IMR-90 (cell line): ENCODE data around the gene LRRC52. TPM values are rescaled to one million over a fixed set of nuclear protein-coding genes. Genes with fewer than 3 reads are reported as not detected.

ENCODE experiments used
- ATAC-seq: fragments of 200-7000 bp; cut with Tn5 transposase; 2 replicates; pipeline ENCODE4 v1.9.1; 2020; ENCODE audit warnings: low read depth, mild to moderate bottlenecking, moderate library complexity
- BruUV-seq: library from RNA; stranded (reverse); fragments of 400-500 nt; replicated peaks from 2 replicates; lab custom pipeline; 2021; lab: Mats Ljungman, UMichigan
- CTCF ChIA-PET: fragments of 300-600 bp; formaldehyde crosslinking; extraction: SDS; loops from one replicate; lab custom pipeline; 2021; ENCODE audit warnings: antibody characterized with exemption; lab: Yijun Ruan, JAX
- POLR2A ChIA-PET: fragments of 300-600 bp; sonication (Branson Sonifier 250); formaldehyde crosslinking; loops from one replicate; lab custom pipeline; 2022; ENCODE audit warnings: antibody characterized with exemption; ENCODE audit not compliant: unreplicated experiment; lab: Charles Lee
- DNase-seq: peaks from one replicate; pipeline ENCODE4 v3.0.0; 2013
- H2AFZ ChIP-seq: replicated peaks from 2 replicates; pipeline ENCODE3; 2013; ENCODE audit warnings: low read length, mild to moderate bottlenecking; ENCODE audit not compliant: poor library complexity
- H2AK5ac ChIP-seq: 2 replicates; pipeline ENCODE4 v1.6.1; 2013; ENCODE audit warnings: low read depth, low read length, inconsistent platforms
- H2AK9ac ChIP-seq: replicated peaks from 2 replicates; pipeline ENCODE3; 2013; ENCODE audit warnings: mild to moderate bottlenecking, low read depth, low read length, moderate library complexity; ENCODE audit not compliant: poor library complexity
- H2BK120ac ChIP-seq: 2 replicates; pipeline ENCODE4 v1.6.1; 2013; ENCODE audit warnings: low read depth, low read length, inconsistent platforms
- H2BK15ac ChIP-seq: 3 replicates; pipeline ENCODE4 v1.6.1; 2013; ENCODE audit warnings: low read depth, low read length, inconsistent platforms
- H2BK20ac ChIP-seq: 2 replicates; pipeline ENCODE4 v1.6.1; 2013; ENCODE audit warnings: low read depth, mild to moderate bottlenecking, inconsistent platforms, low read length, moderate library complexity
- H2BK5ac ChIP-seq: 2 replicates; pipeline ENCODE4 v1.6.1; 2013; ENCODE audit warnings: mild to moderate bottlenecking, low read depth, low read length, inconsistent platforms; ENCODE audit not compliant: poor library complexity, severe bottlenecking
- H3K14ac ChIP-seq: replicated peaks from 2 replicates; pipeline ENCODE4 v1.6.1; 2013; ENCODE audit warnings: low read depth, low read length, inconsistent platforms
- H3K18ac ChIP-seq: 2 replicates; pipeline ENCODE4 v1.6.1; 2013; ENCODE audit warnings: low read depth, low read length, control low read depth
- H3K23ac ChIP-seq: 2 replicates; pipeline ENCODE4 v1.6.1; 2013; ENCODE audit warnings: low read depth, low read length, inconsistent platforms
- H3K27ac ChIP-seq: 2 replicates; pipeline ENCODE4 v1.5.1; 2013; ENCODE audit warnings: mild to moderate bottlenecking, control low read depth, low read length; ENCODE audit not compliant: insufficient read depth
- H3K27me3 ChIP-seq: 2 replicates; pipeline ENCODE4 v1.6.1; 2013; ENCODE audit warnings: low read length; ENCODE audit not compliant: control insufficient read depth, insufficient read depth
- H3K36me3 ChIP-seq: 2 replicates; pipeline ENCODE4 v1.6.1; 2013; ENCODE audit warnings: low read length, mixed read lengths; ENCODE audit not compliant: control insufficient read depth, insufficient read depth
- H3K4ac ChIP-seq: 2 replicates; pipeline ENCODE4 v1.6.1; 2013; ENCODE audit warnings: low read depth, low read length, inconsistent platforms
- H3K4me1 ChIP-seq: 2 replicates; pipeline ENCODE4 v1.6.1; 2013; ENCODE audit warnings: low read length, mixed read lengths; ENCODE audit not compliant: control insufficient read depth, insufficient read depth
- H3K4me2 ChIP-seq: 2 replicates; pipeline ENCODE4 v1.6.1; 2013; ENCODE audit warnings: low read depth, mild to moderate bottlenecking, control low read depth, low read length, moderate library complexity
- H3K4me3 ChIP-seq: 2 replicates; pipeline ENCODE4 v1.5.1; 2013; ENCODE audit warnings: low read depth, mild to moderate bottlenecking, control low read depth, low read length, moderate library complexity; ENCODE audit not compliant: insufficient read depth
- H3K56ac ChIP-seq: 2 replicates; pipeline ENCODE4 v1.6.1; 2013; ENCODE audit warnings: low read length, inconsistent platforms; ENCODE audit not compliant: insufficient read depth; ENCODE audit errors: extremely low read depth
- H3K79me1 ChIP-seq, 2 experiments: 2 replicates each; pipeline ENCODE4 v1.6.1; 2013; ENCODE audit warnings: low read length in 2 of 2, inconsistent platforms in 1 of 2, low read depth in 1 of 2
- H3K9ac ChIP-seq: 2 replicates; pipeline ENCODE4 v1.6.1; 2013; ENCODE audit warnings: low read depth, low read length, control low read depth
- H3K9me1 ChIP-seq: 2 replicates; pipeline ENCODE4 v1.6.1; 2013; ENCODE audit warnings: low read length, inconsistent platforms; ENCODE audit not compliant: insufficient read depth
- H3K9me3 ChIP-seq: 2 replicates; pipeline ENCODE4 v1.6.1; 2013; ENCODE audit warnings: low read length; ENCODE audit not compliant: control insufficient read depth, insufficient read depth
- H4K20me1 ChIP-seq: 2 replicates; pipeline ENCODE4 v1.6.1; 2013; ENCODE audit warnings: low read length, inconsistent platforms; ENCODE audit not compliant: insufficient read depth
- H4K5ac ChIP-seq: 2 replicates; pipeline ENCODE4 v1.6.1; 2013; ENCODE audit warnings: mild to moderate bottlenecking, low read depth, low read length, control low read depth
- H4K8ac ChIP-seq, 2 experiments: 2 replicates each; pipeline ENCODE4 v1.6.1; 2013; ENCODE audit warnings: low read depth in 2 of 2, low read length in 2 of 2, control low read depth in 1 of 2, inconsistent platforms in 1 of 2
- H4K91ac ChIP-seq: 2 replicates; pipeline ENCODE4 v1.6.1; 2013; ENCODE audit warnings: low read depth, low read length, inconsistent platforms; ENCODE audit not compliant: insufficient read depth
- CHD1 ChIP-seq: IDR thresholded peaks from 2 replicates; pipeline ENCODE4 v1.6.1; 2012; ENCODE audit warnings: low read depth, low read length, improper control_type of control experiment
- MAFK ChIP-seq: IDR thresholded peaks from 2 replicates; pipeline ENCODE4 v1.6.1; 2012; ENCODE audit warnings: low read depth, low read length, improper control_type of control experiment
- MAZ ChIP-seq: IDR thresholded peaks from 2 replicates; pipeline ENCODE4 v1.6.1; 2012; ENCODE audit warnings: low read depth, mild to moderate bottlenecking, low read length, improper control_type of control experiment, moderate library complexity, borderline replicate concordance
- RFX5 ChIP-seq: IDR thresholded peaks from 2 replicates; pipeline ENCODE4 v1.8.0; 2012; ENCODE audit warnings: low read depth, mild to moderate bottlenecking, low read length, moderate library complexity
- WGBS, 2 experiments: methylation state at CpG; one replicate each; pipeline versions ENCODE4 v1.1.5 to v1.1.7; 2013; ENCODE audit warnings: missing lambda C conversion rate in 2 of 2; ENCODE audit not compliant: insufficient read length in 1 of 2; ENCODE audit errors: extremely low coverage in 2 of 2; 5-methylcytosine and 5-hydroxymethylcytosine counted together
- dilution Hi-C: fragments of 300-500 bp; cut with HindIII; formaldehyde crosslinking; loops from one replicate; pipeline ENCODE4 v1.14.3; 2018; ENCODE audit warnings: low sequenced_read_pairs; ENCODE audit not compliant: unreplicated experiment
- in situ Hi-C: fragments of 300-500 bp; cut with MboI; formaldehyde crosslinking; loops from 3 replicates; pipeline ENCODE4 v1.14.3; 2019; ENCODE audit warnings: low sequenced_read_pairs, inconsistent platforms, mixed read lengths
- intact Hi-C: fragments of 100-400 bp; cut with micrococcal nuclease; formaldehyde crosslinking; loops from 2 replicates; pipeline ENCODE4 v1.10.0; 2022
- polyA plus RNA-seq, 3 experiments: library from polyadenylated mRNA; depleted of rRNA; stranded (reverse); fragments of >200 nt; gene quantifications; 2 replicates each; pipeline ENCODE4 v1.2.3, GENCODE V29; 2012; ENCODE audit warnings: low replicate concordance in 1 of 3
- total RNA-seq: library from RNA; depleted of rRNA; stranded (reverse); fragments of >200 nt; gene quantifications from 2 replicates; pipeline ENCODE4 v1.2.3, GENCODE V29; 2012
- TF ChIP-seq, protein P1 (sequence below): conservative IDR thresholded peaks from 2 replicates; pipeline ENCODE4 v1.5.1; 2012; ENCODE audit warnings: mild to moderate bottlenecking, low read depth, low read length, improper control_type of control experiment

Gene LRRC52
- total and polyA plus RNA-seq, 2 of the 4 experiments (the other 2 are of a cell fraction) = not detected

DNA sequence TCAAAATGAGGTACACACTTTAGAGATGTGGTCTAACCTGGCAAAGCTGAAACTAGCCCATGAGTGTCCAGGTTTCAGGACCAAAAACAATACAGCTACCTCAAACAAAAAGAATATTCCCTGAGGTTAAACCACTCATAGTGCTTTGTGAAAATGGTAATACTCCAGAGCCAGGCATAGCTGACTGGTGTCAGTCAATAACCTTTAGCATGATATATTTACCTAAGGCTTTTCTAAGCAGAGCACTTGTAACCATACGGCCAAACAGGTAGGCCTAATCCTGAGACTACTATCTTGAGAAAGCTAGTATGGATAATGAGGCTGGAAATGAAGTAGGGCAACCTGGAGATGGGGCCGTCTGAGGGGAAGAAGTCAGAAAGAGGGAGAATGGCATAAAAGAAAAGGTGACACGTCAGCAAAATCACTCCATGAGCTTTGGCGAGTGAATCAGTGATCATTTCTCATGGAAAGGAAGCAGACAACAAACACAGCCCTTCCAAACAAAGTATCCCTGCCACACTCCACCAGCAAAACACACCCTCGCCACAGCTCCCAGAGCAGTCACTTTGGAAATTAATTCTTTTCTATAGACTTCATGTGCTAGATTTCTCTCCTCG lies 1.7 kb upstream of the LRRC52 start:
- TF ChIP-seq CHD1 (no peak), MAFK (peak; percentile 87), MAZ (no peak), RFX5 (no peak)
- TF ChIP-seq, protein P1, sequence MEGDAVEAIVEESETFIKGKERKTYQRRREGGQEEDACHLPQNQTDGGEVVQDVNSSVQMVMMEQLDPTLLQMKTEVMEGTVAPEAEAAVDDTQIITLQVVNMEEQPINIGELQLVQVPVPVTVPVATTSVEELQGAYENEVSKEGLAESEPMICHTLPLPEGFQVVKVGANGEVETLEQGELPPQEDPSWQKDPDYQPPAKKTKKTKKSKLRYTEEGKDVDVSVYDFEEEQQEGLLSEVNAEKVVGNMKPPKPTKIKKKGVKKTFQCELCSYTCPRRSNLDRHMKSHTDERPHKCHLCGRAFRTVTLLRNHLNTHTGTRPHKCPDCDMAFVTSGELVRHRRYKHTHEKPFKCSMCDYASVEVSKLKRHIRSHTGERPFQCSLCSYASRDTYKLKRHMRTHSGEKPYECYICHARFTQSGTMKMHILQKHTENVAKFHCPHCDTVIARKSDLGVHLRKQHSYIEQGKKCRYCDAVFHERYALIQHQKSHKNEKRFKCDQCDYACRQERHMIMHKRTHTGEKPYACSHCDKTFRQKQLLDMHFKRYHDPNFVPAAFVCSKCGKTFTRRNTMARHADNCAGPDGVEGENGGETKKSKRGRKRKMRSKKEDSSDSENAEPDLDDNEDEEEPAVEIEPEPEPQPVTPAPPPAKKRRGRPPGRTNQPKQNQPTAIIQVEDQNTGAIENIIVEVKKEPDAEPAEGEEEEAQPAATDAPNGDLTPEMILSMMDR = no peak
- no peak for ATAC-seq
- no peak overlapping the region for H2AK5ac ChIP-seq
- intact Hi-C loops (no loop called here), dilution Hi-C loops (no loop called here), in situ Hi-C loops (no loop called here)
- H3K27ac ChIP-seq = no peak overlapping the region
- no peak overlapping the region for H4K91ac ChIP-seq
- ChIA-PET CTCF (interaction anchor here (0.6 kb wide), 1 partner anchor 9 kb away, joined by 3 read pairs; no protein-coding TSS in a partner anchor), POLR2A (no interaction called here)
- H4K20me1 ChIP-seq = no peaks in the 10 kb centered on the region
- H3K9me3 ChIP-seq = no peaks in the 10 kb centered on the region
- no peak overlapping the region for H3K18ac ChIP-seq
- no peaks in the 10 kb centered on the region for H3K9me1 ChIP-seq
- H3K9ac ChIP-seq = no peak overlapping the region
- H3K4me3 ChIP-seq = no peak overlapping the region
- H3K4me1 ChIP-seq = no peaks in the 10 kb centered on the region
- H4K8ac ChIP-seq = no peak overlapping the region
- no CpG with 5 or more reads among the region's 6 CpGs for WGBS, 2 experiments
- no peak overlapping the region for H3K4me2 ChIP-seq
- no peak overlapping the region for H2AK9ac ChIP-seq
- no peak overlapping the region for H2BK20ac ChIP-seq
- H4K5ac ChIP-seq = no peak overlapping the region
- no peak overlapping the region for H3K14ac ChIP-seq
- H2AFZ ChIP-seq = no peak overlapping the region
- no peak overlapping the region for H2BK120ac ChIP-seq
- H3K56ac ChIP-seq = no peak overlapping the region
- no peak overlapping the region for H2BK15ac ChIP-seq
- peaks cover 4% of the 10 kb centered on the region for H3K27me3 ChIP-seq
- no peak for DNase-seq
- H3K36me3 ChIP-seq = no peaks in the 10 kb centered on the region
- H2BK5ac ChIP-seq = no peak overlapping the region
- no TSS peak for BruUV-seq
- H3K23ac ChIP-seq = no peak overlapping the region
- no peak overlapping the region for H3K4ac ChIP-seq
- no peaks in the 10 kb centered on the region for H3K79me1 ChIP-seq
